ENCODE results near the gene HEYL. TPM values are rescaled to one million over a fixed set of nuclear protein-coding genes. Genes with fewer than 3 reads are reported as not detected.
"Not testable (repeated sequence)": the region's sequence is repeated elsewhere in the genome, so short reads cannot be mapped to it uniquely, and the experiment has no call there.

Gene HEYL
- total RNA-seq, 5 donors from 2014 or later (not counting 1 experiment from before 2014, with no cell fraction given), result 0.15 to 0.25 TPM; not detected in 3

DNA sequence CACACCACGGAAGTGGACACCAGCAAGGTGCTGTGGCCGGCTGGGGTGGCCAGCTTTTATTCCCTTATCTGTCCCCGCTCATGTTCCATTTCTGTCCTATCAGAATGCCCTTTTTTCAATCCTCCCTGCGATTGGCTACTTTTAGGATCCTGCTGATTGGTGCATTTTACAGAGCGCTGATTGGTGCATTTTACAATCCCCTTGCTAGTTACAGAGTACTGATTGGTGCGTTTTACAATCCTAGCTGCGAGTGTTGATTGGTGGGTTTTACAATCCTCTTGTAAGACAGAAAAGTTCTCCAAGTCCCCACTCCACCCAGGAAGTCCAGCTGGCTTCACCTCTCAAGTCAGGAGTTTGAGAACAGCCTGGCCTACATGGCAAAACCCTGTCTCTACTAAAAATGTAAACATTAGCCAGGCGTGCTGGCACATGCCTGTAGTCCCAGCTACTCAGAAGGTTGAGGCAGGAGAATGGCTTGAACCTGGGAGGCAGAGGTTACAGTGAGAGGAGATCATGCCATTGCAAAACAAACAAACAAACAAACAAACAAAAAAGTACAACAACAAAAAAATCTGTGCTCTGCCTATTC is 37.7 kb downstream of the HEYL start:
- H3K9me3 Mint-ChIP-seq; H3K4me3 Mint-ChIP-seq; POLR2A ChIA-PET; ATAC-seq (replicated peaks in 1 of 4); H3K27ac Mint-ChIP-seq; H3K36me3 ChIP-seq (ENCODE audit: control insufficient read depth in 2 of 2, extremely low read depth in 1 of 2, insufficient read depth in 1 of 2, low read length in 1 of 2); H3K36me3 Mint-ChIP-seq; H3K27ac ChIP-seq (ENCODE audit: low read length); H3K4me1 ChIP-seq (ENCODE audit: control insufficient read depth in 1 of 2, extremely low read depth in 1 of 2, insufficient read depth in 2 of 2, low read length in 2 of 2); H3K9me3 ChIP-seq; DNase-seq; H3K4me1 Mint-ChIP-seq; H3K4me3 ChIP-seq (ENCODE audit: control insufficient read depth in 1 of 2, extremely low read depth in 1 of 2, low read length in 1 of 2): not testable (repeated sequence)
- peaks cover 10 to 14% of the 10 kb centered on the region in 2 donors for H3K27me3 Mint-ChIP-seq
- WGBS (ENCODE audit: insufficient coverage), result 100% methylated on average over 2 of the region's 8 CpGs
- peaks cover 0 to 30% of the 10 kb centered on the region in 2 experiments for H3K27me3 ChIP-seq (replicated peaks in 1 of 2; ENCODE audit: control insufficient read depth in 2 of 2, extremely low read depth in 1 of 2, insufficient read depth in 2 of 2, low read length in 1 of 2)
- CTCF ChIA-PET, result interaction anchor here in 1 of 2 donors (0.6 to 0.7 kb wide), 2 partner anchors 10 to 19 kb away, joined by 3 read pairs; no protein-coding TSS in a partner anchor

DNA sequence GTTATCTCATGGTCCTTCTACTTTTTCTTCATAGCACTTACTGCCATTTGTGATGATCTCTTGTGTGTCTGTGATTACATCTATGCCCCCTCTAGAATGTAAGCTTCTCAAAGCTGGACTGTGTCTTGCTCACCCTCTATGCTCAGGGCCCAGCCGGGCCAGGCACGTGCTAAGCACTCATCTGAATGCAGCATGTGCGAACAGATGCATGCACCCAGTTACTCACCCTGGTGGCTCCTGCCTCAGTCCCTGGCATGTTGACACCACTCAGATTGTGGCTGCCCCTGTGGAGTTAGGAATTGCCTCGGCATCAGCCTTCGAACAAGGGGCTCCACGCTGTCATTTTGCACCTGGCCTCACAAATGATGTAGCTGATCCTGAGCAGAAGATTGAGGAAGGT is 43.3 kb downstream of the HEYL start:
- H3K27me3 ChIP-seq (replicated peaks in 1 of 2; ENCODE audit: control insufficient read depth in 2 of 2, extremely low read depth in 1 of 2, insufficient read depth in 2 of 2, low read length in 1 of 2), result peaks cover 0 to 23% of the 10 kb centered on the region in 2 experiments
- H3K4me1 ChIP-seq (ENCODE audit: control insufficient read depth in 1 of 2, extremely low read depth in 1 of 2, insufficient read depth in 2 of 2, low read length in 2 of 2), result no peaks in the 10 kb centered on the region
- Mint-ChIP-seq H3K27ac (no peak overlapping the region), H3K27me3 (peaks cover 4 to 5% of the 10 kb centered on the region in 2 donors), H3K4me1 (no peaks in the 10 kb centered on the region), H3K36me3 (no peaks in the 10 kb centered on the region), H3K9me3 (no peaks in the 10 kb centered on the region), H3K4me3 (no peak overlapping the region)
- ATAC-seq (replicated peaks in 1 of 4) (no peak), DNase-seq (no peak)
- 96% methylated on average over 6 of the region's 6 CpGs for WGBS (ENCODE audit: insufficient coverage)
- H3K27ac ChIP-seq (ENCODE audit: low read length), result no peak overlapping the region
- no peaks in the 10 kb centered on the region for H3K36me3 ChIP-seq (ENCODE audit: control insufficient read depth in 2 of 2, extremely low read depth in 1 of 2, insufficient read depth in 1 of 2, low read length in 1 of 2)
- H3K4me3 ChIP-seq (ENCODE audit: control insufficient read depth in 1 of 2, extremely low read depth in 1 of 2, low read length in 1 of 2), result no peak overlapping the region
- CTCF ChIA-PET, result no interaction called here
- POLR2A ChIA-PET, result no interaction called here
- H3K9me3 ChIP-seq, result no peaks in the 10 kb centered on the region

DNA sequence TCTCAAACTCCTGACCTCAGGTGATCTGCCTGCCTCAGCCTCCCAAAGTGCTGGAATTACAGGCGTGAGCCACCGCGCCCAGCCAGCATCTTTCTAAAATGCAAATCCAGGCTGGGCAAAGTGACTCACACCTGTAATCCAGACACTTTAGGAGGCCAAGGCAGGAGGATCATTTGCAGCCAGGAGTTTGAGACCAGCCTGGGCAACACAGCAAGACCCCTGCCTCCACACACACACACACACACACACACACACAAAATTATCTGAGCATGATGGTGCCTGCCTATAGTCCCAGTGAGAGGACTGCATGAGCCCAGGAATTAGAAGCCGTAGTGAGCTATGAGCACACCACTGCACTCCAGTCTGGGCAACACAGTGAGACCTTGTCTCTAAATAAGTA is 46.1 kb downstream of the HEYL start:
- Mint-ChIP-seq H3K27ac (no peak overlapping the region), H3K4me1 (no peaks in the 10 kb centered on the region), H3K4me3 (no peak overlapping the region), H3K9me3 (no peaks in the 10 kb centered on the region), H3K36me3 (no peaks in the 10 kb centered on the region), H3K27me3 (peaks cover 0 to 5% of the 10 kb centered on the region in 2 donors)
- DNase-seq, result no peak
- Histone ChIP-seq H3K4me1 (ENCODE audit: control insufficient read depth in 1 of 2, extremely low read depth in 1 of 2, insufficient read depth in 2 of 2, low read length in 2 of 2) (no peaks in the 10 kb centered on the region), H3K4me3 (ENCODE audit: control insufficient read depth in 1 of 2, extremely low read depth in 1 of 2, low read length in 1 of 2) (no peak overlapping the region), H3K36me3 (ENCODE audit: control insufficient read depth in 2 of 2, extremely low read depth in 1 of 2, insufficient read depth in 1 of 2, low read length in 1 of 2) (no peaks in the 10 kb centered on the region), H3K9me3 (no peaks in the 10 kb centered on the region), H3K27me3 (replicated peaks in 1 of 2; ENCODE audit: control insufficient read depth in 2 of 2, extremely low read depth in 1 of 2, insufficient read depth in 2 of 2, low read length in 1 of 2) (peaks cover 0 to 11% of the 10 kb centered on the region in 2 experiments), H3K27ac (ENCODE audit: low read length) (no peak overlapping the region)
- POLR2A ChIA-PET, result no interaction called here
- CTCF ChIA-PET, result no interaction called here
- no peak for ATAC-seq (replicated peaks in 1 of 4)
- WGBS (ENCODE audit: insufficient coverage), result 93% methylated on average over 3 of the region's 4 CpGs

DNA sequence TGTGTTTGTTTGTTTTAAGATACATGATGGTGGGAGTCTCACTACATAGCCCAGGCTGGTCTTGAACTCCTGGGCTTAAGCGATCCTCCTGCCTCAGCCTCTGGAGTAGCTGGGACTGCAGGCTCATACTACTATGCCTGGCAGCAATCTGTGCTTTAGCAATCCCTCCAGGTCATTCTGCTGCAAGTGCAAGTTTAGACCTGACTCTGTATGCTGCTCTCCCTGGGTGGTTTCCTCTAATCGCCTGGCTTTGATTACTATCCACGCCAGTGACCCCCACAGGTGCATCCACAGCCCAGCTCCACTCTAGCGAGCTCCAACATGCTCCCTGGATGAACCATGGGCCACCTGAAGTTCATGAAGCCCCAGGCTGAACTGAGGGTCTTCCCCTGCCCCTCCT is 47.4 kb downstream of the HEYL start:
- CTCF ChIA-PET, result no interaction called here
- ATAC-seq (replicated peaks in 1 of 4) (no peak), DNase-seq (no peak)
- POLR2A ChIA-PET, result no interaction called here
- no peaks in the 10 kb centered on the region for H3K4me1 ChIP-seq (ENCODE audit: control insufficient read depth in 1 of 2, extremely low read depth in 1 of 2, insufficient read depth in 2 of 2, low read length in 2 of 2)
- peaks cover 0 to 5% of the 10 kb centered on the region in 2 donors for H3K27me3 Mint-ChIP-seq
- WGBS (ENCODE audit: insufficient coverage), result 80% methylated on average over 4 of the region's 4 CpGs
- H3K27ac Mint-ChIP-seq, result no peak overlapping the region
- H3K36me3 ChIP-seq (ENCODE audit: control insufficient read depth in 2 of 2, extremely low read depth in 1 of 2, insufficient read depth in 1 of 2, low read length in 1 of 2), result no peaks in the 10 kb centered on the region
- H3K9me3 Mint-ChIP-seq, result no peaks in the 10 kb centered on the region
- H3K27me3 ChIP-seq (replicated peaks in 1 of 2; ENCODE audit: control insufficient read depth in 2 of 2, extremely low read depth in 1 of 2, insufficient read depth in 2 of 2, low read length in 1 of 2), result peaks cover 0 to 8% of the 10 kb centered on the region in 2 experiments
- no peak overlapping the region for H3K27ac ChIP-seq (ENCODE audit: low read length)
- no peaks in the 10 kb centered on the region for H3K36me3 Mint-ChIP-seq
- no peak overlapping the region for H3K4me3 Mint-ChIP-seq
- H3K9me3 ChIP-seq, result no peaks in the 10 kb centered on the region
- no peaks in the 10 kb centered on the region for H3K4me1 Mint-ChIP-seq
- H3K4me3 ChIP-seq (ENCODE audit: control insufficient read depth in 1 of 2, extremely low read depth in 1 of 2, low read length in 1 of 2), result no peak overlapping the region

DNA sequence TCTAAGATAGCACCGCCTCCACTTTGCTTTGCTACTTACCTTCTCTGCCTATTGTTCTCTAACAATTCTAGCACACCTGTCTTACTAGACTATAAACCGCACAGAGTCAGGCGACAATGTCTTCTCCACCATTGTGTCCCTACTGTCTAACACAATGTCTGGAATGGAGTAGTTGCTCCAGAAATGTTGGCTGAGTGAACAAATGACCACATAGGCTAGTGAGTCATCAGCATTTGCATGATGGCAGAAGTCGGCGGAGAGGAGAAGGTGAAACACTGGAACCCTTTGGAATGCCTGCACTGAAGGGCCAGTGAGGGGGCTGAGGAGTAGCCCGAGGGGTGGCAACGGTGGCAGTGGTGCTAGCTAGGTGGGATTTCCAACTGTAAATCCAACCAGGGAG is 48.9 kb downstream of the HEYL start:
- WGBS (ENCODE audit: insufficient coverage), result 85% methylated on average over 4 of the region's 7 CpGs
- Mint-ChIP-seq H3K27me3 (peaks cover 0 to 1% of the 10 kb centered on the region in 2 donors), H3K9me3 (no peaks in the 10 kb centered on the region), H3K4me1 (no peaks in the 10 kb centered on the region), H3K36me3 (no peaks in the 10 kb centered on the region), H3K27ac (no peak overlapping the region), H3K4me3 (no peak overlapping the region)
- H3K27ac ChIP-seq (ENCODE audit: low read length), result no peak overlapping the region
- CTCF ChIA-PET, result no interaction called here
- ATAC-seq (replicated peaks in 1 of 4) (no peak), DNase-seq (no peak)
- H3K9me3 ChIP-seq, result no peaks in the 10 kb centered on the region
- no peaks in the 10 kb centered on the region for H3K36me3 ChIP-seq (ENCODE audit: control insufficient read depth in 2 of 2, extremely low read depth in 1 of 2, insufficient read depth in 1 of 2, low read length in 1 of 2)
- POLR2A ChIA-PET, result no interaction called here
- no peak overlapping the region for H3K4me3 ChIP-seq (ENCODE audit: control insufficient read depth in 1 of 2, extremely low read depth in 1 of 2, low read length in 1 of 2)
- no peaks in the 10 kb centered on the region for H3K4me1 ChIP-seq (ENCODE audit: control insufficient read depth in 1 of 2, extremely low read depth in 1 of 2, insufficient read depth in 2 of 2, low read length in 2 of 2)
- peaks cover 0 to 8% of the 10 kb centered on the region in 2 experiments for H3K27me3 ChIP-seq (replicated peaks in 1 of 2; ENCODE audit: control insufficient read depth in 2 of 2, extremely low read depth in 1 of 2, insufficient read depth in 2 of 2, low read length in 1 of 2)

DNA sequence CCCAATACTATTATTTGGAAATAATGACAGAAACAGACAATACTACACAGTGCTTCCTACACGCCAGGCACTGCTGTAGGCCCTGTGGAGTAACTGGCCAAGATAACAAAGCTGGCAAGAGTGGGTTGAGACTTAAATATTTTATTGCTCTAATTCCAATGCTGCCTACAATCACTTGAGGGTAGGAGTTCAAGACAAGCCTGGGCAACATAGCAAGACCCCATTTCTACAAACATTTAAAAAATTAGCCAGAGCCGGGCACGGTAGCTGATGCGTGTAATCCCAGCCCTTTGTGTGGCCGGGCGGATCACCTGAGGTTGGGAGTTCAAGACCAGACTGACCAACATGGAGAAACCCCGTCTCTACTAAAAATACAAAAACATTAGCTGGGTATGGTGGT is 53.5 kb downstream of the HEYL start:
- Mint-ChIP-seq H3K27me3 (peaks cover 0 to 3% of the 10 kb centered on the region in 2 donors), H3K4me3 (no peak overlapping the region), H3K9me3 (no peaks in the 10 kb centered on the region), H3K36me3 (no peaks in the 10 kb centered on the region), H3K27ac (no peak overlapping the region), H3K4me1 (no peaks in the 10 kb centered on the region)
- Histone ChIP-seq H3K27me3 (replicated peaks in 1 of 2; ENCODE audit: control insufficient read depth in 2 of 2, extremely low read depth in 1 of 2, insufficient read depth in 2 of 2, low read length in 1 of 2) (peaks cover 0 to 5% of the 10 kb centered on the region in 2 experiments), H3K4me3 (ENCODE audit: control insufficient read depth in 1 of 2, extremely low read depth in 1 of 2, low read length in 1 of 2) (no peak overlapping the region), H3K4me1 (ENCODE audit: control insufficient read depth in 1 of 2, extremely low read depth in 1 of 2, insufficient read depth in 2 of 2, low read length in 2 of 2) (no peaks in the 10 kb centered on the region), H3K27ac (ENCODE audit: low read length) (no peak overlapping the region), H3K36me3 (ENCODE audit: control insufficient read depth in 2 of 2, extremely low read depth in 1 of 2, insufficient read depth in 1 of 2, low read length in 1 of 2) (no peaks in the 10 kb centered on the region), H3K9me3 (no peaks in the 10 kb centered on the region)
- CTCF ChIA-PET, result no interaction called here
- no CpG with 5 or more reads among the region's 7 CpGs for WGBS (ENCODE audit: insufficient coverage)
- POLR2A ChIA-PET, result no interaction called here
- no peak for DNase-seq
- ATAC-seq (replicated peaks in 1 of 4), result no peak

All from T-cell (primary cell).